Retinal pigment epithelial cell (primary cell): ENCODE data around the gene SEMA4G.

Source experiments
- DNase-seq: peaks from one replicate; pipeline ENCODE4 v3.0.0-alpha.2; 2010; ENCODE audit warnings: low read depth
- H3K4me3 ChIP-seq: 2 replicates; pipeline ENCODE4 v1.5.1; 2011; ENCODE audit warnings: mild to moderate bottlenecking, low read length, control low read depth, moderate library complexity
- TF ChIP-seq, protein P1 (sequence below): conservative IDR thresholded peaks from 2 replicates; pipeline ENCODE4 v1.5.1; 2011; ENCODE audit warnings: low read depth, low read length, control low read depth, inconsistent platforms

The SEMA4G gene, protein sequence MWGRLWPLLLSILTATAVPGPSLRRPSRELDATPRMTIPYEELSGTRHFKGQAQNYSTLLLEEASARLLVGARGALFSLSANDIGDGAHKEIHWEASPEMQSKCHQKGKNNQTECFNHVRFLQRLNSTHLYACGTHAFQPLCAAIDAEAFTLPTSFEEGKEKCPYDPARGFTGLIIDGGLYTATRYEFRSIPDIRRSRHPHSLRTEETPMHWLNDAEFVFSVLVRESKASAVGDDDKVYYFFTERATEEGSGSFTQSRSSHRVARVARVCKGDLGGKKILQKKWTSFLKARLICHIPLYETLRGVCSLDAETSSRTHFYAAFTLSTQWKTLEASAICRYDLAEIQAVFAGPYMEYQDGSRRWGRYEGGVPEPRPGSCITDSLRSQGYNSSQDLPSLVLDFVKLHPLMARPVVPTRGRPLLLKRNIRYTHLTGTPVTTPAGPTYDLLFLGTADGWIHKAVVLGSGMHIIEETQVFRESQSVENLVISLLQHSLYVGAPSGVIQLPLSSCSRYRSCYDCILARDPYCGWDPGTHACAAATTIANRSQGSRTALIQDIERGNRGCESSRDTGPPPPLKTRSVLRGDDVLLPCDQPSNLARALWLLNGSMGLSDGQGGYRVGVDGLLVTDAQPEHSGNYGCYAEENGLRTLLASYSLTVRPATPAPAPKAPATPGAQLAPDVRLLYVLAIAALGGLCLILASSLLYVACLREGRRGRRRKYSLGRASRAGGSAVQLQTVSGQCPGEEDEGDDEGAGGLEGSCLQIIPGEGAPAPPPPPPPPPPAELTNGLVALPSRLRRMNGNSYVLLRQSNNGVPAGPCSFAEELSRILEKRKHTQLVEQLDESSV

DNA sequence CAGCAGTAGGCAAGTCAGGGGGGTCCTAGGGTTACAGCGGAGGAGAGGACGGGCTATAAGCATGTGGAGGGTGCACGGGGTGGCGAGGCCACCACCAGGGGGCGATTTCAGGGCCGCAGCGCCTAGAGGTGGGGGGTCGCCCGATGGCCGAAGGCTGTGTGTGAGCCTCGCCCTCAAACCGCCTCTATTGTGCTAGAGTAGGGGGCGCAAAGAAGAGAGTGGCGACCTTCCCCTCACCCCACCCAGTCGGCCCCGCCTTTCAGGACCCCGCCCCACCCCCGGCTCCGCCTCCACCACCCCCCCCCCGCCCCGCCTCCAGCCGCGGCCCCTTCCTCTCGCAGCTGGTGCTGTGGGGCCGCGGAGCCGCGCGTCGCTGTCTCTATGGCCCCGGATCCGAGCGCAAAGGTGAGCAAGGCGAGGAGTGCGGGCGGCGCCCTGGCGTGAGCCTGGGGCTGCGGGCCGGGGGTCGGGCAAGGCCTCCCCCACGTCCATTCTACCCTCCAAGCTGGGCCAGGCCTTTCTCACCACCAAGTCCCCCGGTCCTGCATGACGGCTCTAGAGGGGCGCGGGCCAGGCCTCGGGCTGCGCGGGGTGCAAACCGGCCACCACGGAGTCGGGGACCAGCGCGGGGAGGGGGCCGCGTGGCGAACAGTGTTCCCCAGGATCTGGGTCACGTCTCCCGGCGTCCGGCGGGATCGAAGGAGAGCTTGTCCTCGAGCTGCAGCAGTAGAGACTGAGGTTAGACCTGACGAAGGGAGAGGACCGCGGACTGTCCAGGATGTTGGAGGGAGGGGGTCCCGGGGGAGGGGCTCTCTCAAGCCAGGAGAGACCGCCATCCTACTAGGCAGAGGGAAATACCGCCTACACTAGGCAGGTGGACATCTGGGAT is at the start of gene SEMA4G:
Gene SEMA4G (plus strand): TSS at position 318 of the 889 bp plus-strand sequence. CDS start 3,409 bp downstream, outside the sequence.
- DNase-seq, result no peak
- TF ChIP-seq, protein P1, sequence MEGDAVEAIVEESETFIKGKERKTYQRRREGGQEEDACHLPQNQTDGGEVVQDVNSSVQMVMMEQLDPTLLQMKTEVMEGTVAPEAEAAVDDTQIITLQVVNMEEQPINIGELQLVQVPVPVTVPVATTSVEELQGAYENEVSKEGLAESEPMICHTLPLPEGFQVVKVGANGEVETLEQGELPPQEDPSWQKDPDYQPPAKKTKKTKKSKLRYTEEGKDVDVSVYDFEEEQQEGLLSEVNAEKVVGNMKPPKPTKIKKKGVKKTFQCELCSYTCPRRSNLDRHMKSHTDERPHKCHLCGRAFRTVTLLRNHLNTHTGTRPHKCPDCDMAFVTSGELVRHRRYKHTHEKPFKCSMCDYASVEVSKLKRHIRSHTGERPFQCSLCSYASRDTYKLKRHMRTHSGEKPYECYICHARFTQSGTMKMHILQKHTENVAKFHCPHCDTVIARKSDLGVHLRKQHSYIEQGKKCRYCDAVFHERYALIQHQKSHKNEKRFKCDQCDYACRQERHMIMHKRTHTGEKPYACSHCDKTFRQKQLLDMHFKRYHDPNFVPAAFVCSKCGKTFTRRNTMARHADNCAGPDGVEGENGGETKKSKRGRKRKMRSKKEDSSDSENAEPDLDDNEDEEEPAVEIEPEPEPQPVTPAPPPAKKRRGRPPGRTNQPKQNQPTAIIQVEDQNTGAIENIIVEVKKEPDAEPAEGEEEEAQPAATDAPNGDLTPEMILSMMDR, result peak; percentile 79
- H3K4me3 ChIP-seq, result peak within 1 kb of the TSS; percentile 59

DNA sequence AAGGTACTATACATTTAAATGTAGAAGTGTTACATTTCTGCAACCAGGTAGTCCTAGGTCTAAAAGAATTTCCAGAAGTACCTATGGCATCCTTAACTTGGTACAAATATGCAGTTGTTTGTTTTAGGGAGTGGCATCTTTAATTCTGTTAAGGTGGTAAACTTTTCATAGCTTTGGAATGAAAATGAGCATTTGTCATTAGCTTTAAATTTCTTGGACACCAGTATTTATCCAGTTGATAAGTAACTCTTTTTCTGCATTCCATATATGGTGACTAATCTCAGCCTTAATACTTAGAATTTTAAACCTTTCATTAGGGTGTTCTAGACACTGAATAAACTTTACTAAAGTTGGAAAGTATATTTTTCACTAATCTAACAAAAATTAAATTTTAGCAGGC is 45.7 kb upstream of the SEMA4G start:
- TF ChIP-seq, protein P1, result no peak
- H3K4me3 ChIP-seq, result no peak overlapping the region
- no peak for DNase-seq

DNA sequence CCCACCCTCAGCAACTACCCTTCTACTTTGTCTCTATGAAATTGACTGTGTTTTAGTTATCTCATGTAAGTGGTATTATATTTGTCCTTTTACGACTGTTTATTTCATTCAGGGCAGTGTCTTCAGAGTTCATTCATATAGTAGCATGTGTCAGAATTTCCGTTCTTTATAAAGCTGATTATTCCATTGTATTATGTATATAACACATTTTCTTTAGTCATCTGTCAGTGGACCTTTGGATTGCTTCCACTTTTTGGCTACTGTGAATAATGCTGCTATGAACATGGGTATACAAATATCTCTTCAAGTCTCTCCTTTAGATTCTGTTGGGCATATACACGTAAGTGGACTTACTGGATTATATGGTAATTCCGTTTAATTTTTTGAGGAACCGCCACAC is 42.0 kb upstream of the SEMA4G start:
- DNase-seq, result no peak
- H3K4me3 ChIP-seq, result no peak overlapping the region
- TF ChIP-seq, protein P1, result no peak

DNA sequence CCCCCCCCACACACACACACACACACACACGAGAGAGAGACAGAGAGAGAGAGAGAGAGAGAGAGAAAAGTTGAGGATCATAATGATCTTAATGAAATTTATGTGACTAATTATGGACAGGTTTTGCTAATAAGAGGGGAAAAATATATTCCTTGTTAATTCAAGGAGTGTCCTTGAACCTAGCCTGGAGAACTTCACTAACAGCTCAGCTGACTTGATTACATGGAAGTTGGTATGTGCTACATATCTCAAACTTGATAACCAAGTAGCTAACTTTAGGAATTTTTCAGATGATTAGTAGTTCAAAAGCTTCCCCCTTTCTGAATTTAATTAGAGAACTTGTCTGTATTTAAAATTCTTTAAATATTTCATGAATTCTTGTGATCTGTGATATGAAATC is 41.3 kb upstream of the SEMA4G start:
- no peak overlapping the region for H3K4me3 ChIP-seq
- no peak for DNase-seq
- TF ChIP-seq, protein P1, result no peak

DNA sequence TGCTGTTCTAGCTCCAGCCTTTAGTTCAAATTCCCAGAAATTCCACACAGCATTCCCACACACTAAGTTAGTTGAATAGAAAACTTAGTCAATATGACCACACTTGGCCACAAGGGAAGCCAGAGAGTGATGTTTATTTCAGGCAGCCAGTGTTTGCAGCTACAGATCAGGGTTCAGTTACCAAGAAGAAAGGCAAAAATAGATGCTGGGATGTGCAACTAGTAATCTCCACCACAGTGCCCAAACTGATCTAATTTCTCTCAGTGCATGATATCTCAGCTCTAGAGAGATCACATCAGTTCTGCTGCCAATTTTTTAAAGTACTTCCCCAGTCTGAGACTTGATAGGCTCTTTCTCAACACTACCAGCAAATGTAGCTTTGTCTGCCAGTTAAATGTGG is 38.9 kb upstream of the SEMA4G start:
- TF ChIP-seq, protein P1, result peak; percentile 32
- DNase-seq, result no peak
- no peak overlapping the region for H3K4me3 ChIP-seq

DNA sequence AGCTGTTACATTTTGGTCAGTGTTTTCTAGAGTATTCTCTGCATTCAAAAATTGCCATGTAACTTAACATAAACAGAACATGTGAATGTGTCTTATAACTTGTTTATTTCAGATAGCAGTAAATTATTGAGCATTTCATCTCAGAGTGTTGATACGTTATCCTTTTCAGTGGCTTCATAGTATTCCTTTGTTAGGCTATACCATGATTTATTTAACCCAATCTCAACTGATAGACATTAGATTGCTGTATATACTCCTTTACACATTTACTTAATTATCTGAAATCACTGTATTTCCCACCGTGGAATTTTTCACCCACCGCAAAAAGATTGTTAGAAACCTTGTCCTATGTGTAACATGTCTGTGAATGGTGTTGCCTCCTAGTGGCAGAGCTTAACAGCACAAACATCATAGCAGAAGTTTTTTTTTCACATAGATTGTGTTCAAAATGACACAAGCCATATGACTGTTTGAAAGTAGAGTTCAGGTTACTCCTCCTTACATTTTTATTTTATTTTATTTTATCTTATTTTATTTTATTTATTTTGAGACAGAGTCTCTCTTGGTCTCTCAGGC is 35.1 kb upstream of the SEMA4G start:
- no peak for DNase-seq
- TF ChIP-seq, protein P1, result peak; percentile 60
- no peak overlapping the region for H3K4me3 ChIP-seq
